CD1c-positive myeloid dendritic cell (primary cell): Measurements from ENCODE around the gene SPACA6.
"Not testable (repeated sequence)": the region's sequence is repeated elsewhere in the genome, so short reads cannot be mapped to it uniquely, and the experiment has no call there.

ENCODE experiments used
- DNase-seq: peaks from one replicate; pipeline ENCODE4 v3.0.0-alpha.2; 2016; ENCODE audit errors: extremely low spot score

Gene SPACA6

GRCh38 chr19:51733742-51734522 lies 40.8 kb downstream of the SPACA6 start:
- no peak for DNase-seq

- DNase-seq = peak; percentile 93
Measured at GRCh38 chr19:51735759-51736449, 42.8 kb downstream of the SPACA6 start.

- no peak for DNase-seq
Measured at GRCh38 chr19:51737389-51737788, 44.3 kb downstream of the SPACA6 start.

- no peak for DNase-seq
Measured at GRCh38 chr19:51737924-51738323, 44.8 kb downstream of the SPACA6 start.

- not testable (repeated sequence) for DNase-seq
Measured at GRCh38 chr19:51738523-51738922, 45.4 kb downstream of the SPACA6 start.

- DNase-seq = peak; percentile 25
Measured at GRCh38 chr19:51739466-51740213, 46.5 kb downstream of the SPACA6 start.

- peak; percentile 76 for DNase-seq
Measured at GRCh38 chr19:51740356-51740755, 47.2 kb downstream of the SPACA6 start.

GRCh38 chr19:51742789-51743188 lies 49.7 kb downstream of the SPACA6 start:
- peak; percentile 67 for DNase-seq

GRCh38 chr19:51743405-51743804 lies 50.3 kb downstream of the SPACA6 start:
- no peak for DNase-seq

- DNase-seq = no peak
Measured at GRCh38 chr19:51746731-51747130, 53.6 kb downstream of the SPACA6 start.

- DNase-seq = no peak
Measured at GRCh38 chr19:51749979-51750378, 56.8 kb downstream of the SPACA6 start.

- no peak for DNase-seq
Measured at GRCh38 chr19:51750400-51751094, 57.4 kb downstream of the SPACA6 start.

- DNase-seq = peak; percentile 77
Measured at GRCh38 chr19:51751655-51752054, 58.5 kb downstream of the SPACA6 start, which contains the start of gene FPR1. Gene FPR1, minus strand, starts transcription at chr19:51751878. Its CDS starts 4,884 bp downstream, at chr19:51746994.

GRCh38 chr19:51754109-51754508 lies 61.0 kb downstream of the SPACA6 start:
- peak; percentile 81 for DNase-seq

GRCh38 chr19:51754770-51755169 lies 61.6 kb downstream of the SPACA6 start:
- DNase-seq = no peak
